ENCODE measurements around the gene PODXL.

DNA sequence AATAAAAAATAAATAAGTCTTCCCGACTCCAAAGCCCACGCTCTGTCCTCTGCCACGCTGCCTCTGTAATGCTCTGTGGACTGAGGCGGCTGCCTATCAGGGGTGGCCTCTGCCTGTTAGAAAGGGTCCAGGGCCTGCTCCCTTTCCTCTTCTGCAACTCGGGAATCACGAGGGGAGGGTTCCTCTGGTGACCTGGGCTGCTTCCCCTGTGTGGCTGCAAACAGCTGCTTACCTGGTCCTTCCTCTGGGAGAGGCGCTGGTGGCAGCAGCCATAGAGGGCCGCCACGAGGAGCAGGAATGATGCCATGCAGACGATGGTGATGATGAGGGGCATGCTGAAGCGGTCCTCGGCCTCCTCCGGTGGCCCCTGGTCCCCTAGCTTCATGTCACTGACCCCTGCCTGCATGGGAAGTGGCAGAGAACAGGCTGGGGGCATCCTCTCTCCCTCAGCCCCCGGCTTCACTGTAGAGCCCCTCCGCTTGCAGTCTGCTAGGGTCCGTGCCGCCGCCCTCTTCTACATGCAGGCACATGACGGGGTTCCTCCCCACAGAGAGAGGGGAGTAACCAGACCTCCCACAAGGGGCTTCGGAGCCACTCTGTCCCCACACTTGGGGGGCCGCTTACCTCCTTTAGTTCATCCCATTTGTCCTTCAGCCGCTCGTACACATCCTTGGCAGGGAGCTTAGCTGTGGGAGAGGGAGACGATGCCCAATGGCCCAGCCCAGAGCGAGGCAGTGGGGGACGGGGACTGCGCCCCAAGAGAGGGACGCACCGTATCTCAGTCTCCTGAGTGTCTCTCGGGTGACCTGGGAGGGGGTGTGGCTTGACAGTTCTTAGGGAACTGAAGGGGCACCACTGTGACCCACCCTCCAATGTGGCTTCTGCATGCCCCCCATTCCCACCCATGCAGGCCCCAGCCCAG, 50.5 kb downstream of the PODXL start:
- TF ChIP-seq, protein P1, sequence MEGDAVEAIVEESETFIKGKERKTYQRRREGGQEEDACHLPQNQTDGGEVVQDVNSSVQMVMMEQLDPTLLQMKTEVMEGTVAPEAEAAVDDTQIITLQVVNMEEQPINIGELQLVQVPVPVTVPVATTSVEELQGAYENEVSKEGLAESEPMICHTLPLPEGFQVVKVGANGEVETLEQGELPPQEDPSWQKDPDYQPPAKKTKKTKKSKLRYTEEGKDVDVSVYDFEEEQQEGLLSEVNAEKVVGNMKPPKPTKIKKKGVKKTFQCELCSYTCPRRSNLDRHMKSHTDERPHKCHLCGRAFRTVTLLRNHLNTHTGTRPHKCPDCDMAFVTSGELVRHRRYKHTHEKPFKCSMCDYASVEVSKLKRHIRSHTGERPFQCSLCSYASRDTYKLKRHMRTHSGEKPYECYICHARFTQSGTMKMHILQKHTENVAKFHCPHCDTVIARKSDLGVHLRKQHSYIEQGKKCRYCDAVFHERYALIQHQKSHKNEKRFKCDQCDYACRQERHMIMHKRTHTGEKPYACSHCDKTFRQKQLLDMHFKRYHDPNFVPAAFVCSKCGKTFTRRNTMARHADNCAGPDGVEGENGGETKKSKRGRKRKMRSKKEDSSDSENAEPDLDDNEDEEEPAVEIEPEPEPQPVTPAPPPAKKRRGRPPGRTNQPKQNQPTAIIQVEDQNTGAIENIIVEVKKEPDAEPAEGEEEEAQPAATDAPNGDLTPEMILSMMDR (optimal IDR thresholded peaks at IDR 0.05 in 1 of 3, IDR thresholded peaks at IDR 0.05 in 1 of 3, conservative IDR thresholded peaks at IDR 0.05 in 1 of 3; ENCODE audit: extremely low read depth in 1 of 3, insufficient read depth in 2 of 3, low read length in 3 of 3) = no peak
- no peak for TF ChIP-seq EZH2 (IDR thresholded peaks at IDR 0.05; ENCODE audit: low read length)

Measured in keratinocyte (primary cell).